ENCODE measurements around the gene UGT1A9. TPM values are rescaled to one million over a fixed set of nuclear protein-coding genes. Genes with fewer than 3 reads are reported as not detected.

Gene UGT1A9
- total RNA-seq, 1 donor from 2014 or later, result not detected

GRCh38 chr2:233758849-233759248, 87.2 kb downstream of the UGT1A9 start:
- DNase-seq (ENCODE audit: low read depth in 2 of 2), result no peak

DNA sequence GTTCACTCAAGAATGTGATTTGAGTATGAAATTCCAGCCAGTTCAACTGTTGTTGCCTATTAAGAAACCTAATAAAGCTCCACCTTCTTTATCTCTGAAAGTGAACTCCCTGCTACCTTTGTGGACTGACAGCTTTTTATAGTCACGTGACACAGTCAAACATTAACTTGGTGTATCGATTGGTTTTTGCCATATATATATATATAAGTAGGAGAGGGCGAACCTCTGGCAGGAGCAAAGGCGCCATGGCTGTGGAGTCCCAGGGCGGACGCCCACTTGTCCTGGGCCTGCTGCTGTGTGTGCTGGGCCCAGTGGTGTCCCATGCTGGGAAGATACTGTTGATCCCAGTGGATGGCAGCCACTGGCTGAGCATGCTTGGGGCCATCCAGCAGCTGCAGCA, 88.3 kb downstream of the UGT1A9 start, which contains the start of gene UGT1A1:
UGT1A1 (plus strand) TSS at position 228 of the 400 bp plus-strand sequence; CDS start at position 246, 18 bp downstream.
- no peak for DNase-seq (ENCODE audit: low read depth in 2 of 2)

GRCh38 chr2:233761040-233761769, 89.5 kb downstream of the UGT1A9 start:
- DNase-seq (ENCODE audit: low read depth in 2 of 2), result no peak

- DNase-seq (ENCODE audit: low read depth in 2 of 2), result no peak
Observed at GRCh38 chr2:233764264-233764663, 92.6 kb downstream of the UGT1A9 start.

- DNase-seq (ENCODE audit: low read depth in 2 of 2), result no peak
Observed at GRCh38 chr2:233764761-233765160, 93.1 kb downstream of the UGT1A9 start.

DNA sequence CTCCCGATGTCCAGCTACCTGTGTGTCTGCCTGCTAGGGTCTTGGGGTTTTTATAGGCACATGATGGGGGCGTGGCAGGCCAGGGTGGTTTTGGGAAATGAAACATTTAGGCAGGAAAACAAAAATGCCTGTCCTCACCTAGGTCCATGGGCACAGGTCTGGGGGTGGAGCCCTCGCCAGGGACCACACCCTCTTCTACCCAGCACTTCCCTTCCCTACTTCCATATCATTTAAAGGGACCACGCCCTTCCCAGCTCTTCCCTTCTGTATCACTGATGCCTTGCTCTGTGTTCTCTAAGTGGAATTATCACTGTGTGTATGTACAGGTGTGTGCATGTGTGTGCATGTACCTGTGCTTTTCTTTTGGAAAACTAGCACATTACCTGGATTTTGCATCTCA, 94.7 kb downstream of the UGT1A9 start:
- no peak for DNase-seq (ENCODE audit: low read depth in 2 of 2)

- no peak for DNase-seq (ENCODE audit: low read depth in 2 of 2)
Observed at GRCh38 chr2:233768076-233768475, 96.4 kb downstream of the UGT1A9 start.

GRCh38 chr2:233769260-233769659, 97.6 kb downstream of the UGT1A9 start:
- DNase-seq (ENCODE audit: low read depth in 2 of 2), result no peak

GRCh38 chr2:233772153-233772552, 100.5 kb downstream of the UGT1A9 start:
- DNase-seq (ENCODE audit: low read depth in 2 of 2), result no peak

DNA sequence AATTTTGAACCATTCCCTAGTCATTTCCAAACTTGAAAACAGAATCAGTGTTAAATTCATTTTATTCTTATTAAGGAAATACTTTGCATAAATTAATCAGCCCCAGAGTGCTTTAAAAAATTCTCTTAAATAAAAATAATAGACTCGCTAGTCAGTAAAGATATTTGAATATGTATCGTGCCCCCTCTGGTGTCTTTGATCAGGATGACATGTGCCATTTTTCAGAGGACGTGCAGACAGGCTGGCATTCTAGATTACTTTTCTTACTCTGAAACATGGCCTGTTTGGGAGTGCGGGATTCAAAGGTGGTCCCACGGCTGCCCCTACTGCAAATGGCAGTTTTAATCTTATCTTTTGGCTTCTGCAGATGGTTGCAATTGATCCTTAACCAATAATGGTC, 100.9 kb downstream of the UGT1A9 start:
- DNase-seq (ENCODE audit: low read depth in 2 of 2), result no peak

DNA sequence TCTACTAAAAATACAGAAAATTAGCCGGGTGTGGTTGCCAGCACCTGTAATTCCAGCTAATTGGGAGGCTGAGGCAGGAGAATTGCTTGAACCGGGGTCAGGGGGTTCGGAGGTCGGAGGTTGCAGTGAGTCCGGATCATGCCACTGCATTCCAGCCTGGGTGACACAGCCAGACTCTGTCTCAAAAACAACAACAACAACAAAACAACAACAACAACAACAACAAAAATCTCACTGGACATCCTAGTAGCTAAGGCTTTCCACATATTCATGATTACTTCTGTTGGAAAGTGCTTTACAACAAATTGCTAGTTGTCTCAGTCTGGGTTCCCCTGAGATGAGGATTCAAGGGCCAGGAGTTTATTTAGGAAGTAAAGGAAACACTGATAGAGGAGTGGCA, 102.2 kb downstream of the UGT1A9 start:
- DNase-seq (ENCODE audit: low read depth in 2 of 2), result no peak

GRCh38 chr2:233775414-233775813, 103.7 kb downstream of the UGT1A9 start:
- DNase-seq (ENCODE audit: low read depth in 2 of 2), result no peak

GRCh38 chr2:233778030-233778429, 106.3 kb downstream of the UGT1A9 start, which contains the start of gene MROH2A:
TSS of gene MROH2A (plus strand) at chr2:233778330. CDS start at chr2:233779359, 1,029 bp downstream.
- no peak for DNase-seq (ENCODE audit: low read depth in 2 of 2)

DNA sequence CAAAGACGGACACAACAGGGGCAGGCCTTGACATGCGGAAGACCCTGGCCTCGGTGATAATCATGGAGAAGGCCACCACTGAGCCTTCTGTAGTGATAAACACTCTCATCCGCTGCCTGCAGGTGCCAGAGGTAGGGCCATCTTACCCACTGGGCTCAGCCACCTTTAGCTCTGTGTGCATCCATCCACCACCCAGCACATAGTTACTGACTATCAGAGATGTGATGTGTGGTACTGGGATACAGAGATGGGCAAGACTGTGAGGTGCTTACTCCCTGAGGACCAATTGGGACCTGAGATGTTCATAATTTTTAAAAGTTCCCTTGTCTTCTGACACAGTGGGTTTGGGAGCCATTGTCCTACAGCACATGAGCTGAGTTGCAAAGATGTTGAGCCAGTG, 108.0 kb downstream of the UGT1A9 start:
- DNase-seq (ENCODE audit: low read depth in 2 of 2), result no peak

- no peak for DNase-seq (ENCODE audit: low read depth in 2 of 2)
Observed at GRCh38 chr2:233780771-233781170, 109.1 kb downstream of the UGT1A9 start.

DNA sequence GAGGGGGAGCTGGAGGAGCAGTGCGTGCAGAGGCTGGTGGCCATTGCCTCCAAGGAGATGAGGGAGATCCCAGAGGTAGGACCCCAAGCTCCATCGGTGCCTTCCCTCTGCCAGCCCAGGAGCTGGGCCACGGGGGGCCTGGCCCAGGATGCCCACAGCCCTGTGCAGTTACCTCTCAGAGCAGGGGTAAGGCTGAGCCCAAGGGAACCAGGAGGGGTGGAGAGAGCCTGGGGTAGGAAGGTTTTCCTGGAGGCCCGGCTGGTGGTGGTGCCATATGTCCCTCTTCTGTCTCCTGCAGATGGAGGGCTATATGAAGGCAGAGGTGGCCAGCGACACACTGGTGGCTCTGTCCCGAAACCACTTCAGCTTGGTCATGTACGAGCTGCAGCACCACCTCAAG, 117.9 kb downstream of the UGT1A9 start:
- DNase-seq (ENCODE audit: low read depth in 2 of 2), result no peak

DNA sequence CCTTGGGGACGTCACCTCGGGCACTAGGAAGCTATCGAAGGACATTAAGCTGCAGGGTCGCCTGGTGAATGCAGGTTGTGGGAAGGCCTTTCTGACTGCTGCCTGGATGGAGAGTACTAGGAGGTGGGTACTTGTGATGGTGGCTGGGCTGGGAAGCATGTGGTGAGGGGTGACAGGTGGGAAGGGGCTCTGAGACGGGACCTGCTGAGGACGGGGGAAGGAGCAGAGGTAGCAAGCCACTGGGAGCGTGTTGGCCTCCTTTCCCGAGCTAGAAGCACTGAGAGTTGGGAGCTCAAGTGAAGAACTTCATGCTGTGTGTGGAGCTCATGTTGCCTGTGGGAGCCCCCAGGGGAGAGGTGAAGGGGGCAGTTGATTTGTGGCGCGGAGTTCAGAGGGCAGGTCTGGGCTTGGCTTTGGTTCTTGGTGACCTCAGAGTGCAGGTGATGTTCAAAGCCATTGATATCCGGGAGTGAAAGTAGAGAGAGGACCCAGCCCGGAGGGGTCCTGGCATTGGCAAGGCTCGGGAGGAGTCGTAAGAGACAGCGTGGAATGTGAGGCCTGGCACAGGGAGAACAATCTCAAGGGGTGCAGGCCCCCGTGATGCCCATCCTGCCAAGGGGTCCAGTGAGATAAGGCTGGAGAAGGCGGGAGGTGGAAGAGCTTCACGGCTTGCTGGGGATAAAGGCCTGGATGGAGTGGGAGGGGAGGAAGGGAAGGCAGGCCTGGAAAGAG, 119.6 kb downstream of the UGT1A9 start:
- DNase-seq (ENCODE audit: low read depth in 2 of 2), result no peak

DNA sequence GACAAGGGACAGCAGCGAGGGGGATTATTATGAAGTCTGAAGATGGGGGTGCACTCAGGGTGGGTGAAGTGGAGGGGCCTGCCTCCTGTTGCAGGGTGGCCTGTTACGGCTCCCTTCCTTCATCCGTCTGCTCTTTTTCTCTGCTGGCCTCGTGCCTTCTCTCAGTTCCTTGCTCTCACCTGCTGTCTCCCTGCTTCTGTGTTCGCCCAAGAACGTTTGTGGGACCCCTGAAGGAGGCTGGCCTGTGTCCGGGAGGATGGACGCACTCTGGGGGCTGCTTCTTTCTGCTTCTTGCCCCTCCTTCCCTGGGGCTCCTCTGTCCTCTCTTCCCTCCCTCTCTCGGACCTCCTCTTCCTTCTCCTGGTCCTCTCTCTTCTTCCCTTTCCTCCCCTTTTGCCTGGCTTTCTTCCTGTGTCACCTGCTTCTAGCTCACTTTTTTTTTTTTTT, 120.2 kb downstream of the UGT1A9 start:
- no peak for DNase-seq (ENCODE audit: low read depth in 2 of 2)

DNA sequence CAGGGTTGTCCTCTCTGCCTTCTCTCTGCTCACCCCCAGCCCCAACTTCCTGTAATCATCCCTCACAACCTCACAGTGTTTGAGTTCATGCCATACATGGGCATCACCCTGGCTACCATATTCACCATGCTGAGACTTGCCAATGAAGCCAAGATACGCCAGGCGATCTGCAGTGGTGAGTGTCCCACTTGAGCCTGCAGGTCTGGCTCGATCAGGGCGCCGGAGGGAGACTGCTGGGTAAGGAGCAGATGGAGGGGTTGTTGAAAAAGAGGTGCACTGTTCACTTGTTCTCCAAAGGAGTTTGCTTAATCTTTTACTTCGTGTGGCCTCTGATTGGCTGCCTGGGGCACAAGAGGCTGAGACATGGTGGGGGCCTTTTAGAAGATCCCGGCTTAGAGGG, 121.0 kb downstream of the UGT1A9 start:
- DNase-seq (ENCODE audit: low read depth in 2 of 2), result no peak

GRCh38 chr2:233793465-233794127, 121.9 kb downstream of the UGT1A9 start:
- DNase-seq (ENCODE audit: low read depth in 2 of 2), result no peak

DNA sequence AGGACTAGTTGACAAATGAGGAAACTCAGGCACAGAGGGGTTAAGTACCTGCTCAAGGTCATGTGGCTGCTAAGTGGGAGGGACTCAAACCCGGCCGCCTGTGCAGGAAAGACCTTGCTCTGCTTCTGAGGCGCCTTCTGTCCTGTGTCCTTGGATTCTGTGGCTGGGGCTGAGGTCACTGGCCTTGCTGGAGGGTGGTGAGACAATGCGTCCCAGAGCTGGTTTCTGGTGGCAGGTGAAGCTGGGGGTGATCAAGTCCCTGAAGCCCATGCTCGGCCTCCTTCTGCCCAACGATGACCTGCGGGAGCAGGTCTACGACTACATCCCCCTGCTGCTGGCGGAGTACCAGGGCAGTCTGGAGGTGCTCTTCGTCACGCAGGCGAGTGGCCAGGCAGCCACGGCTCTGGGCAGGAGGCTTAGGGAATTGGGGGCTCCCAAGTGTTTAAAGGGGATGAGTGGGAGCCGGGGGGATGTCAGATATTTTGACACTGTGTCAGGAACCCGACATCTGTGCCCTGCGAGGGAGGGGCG, 122.5 kb downstream of the UGT1A9 start:
- DNase-seq (ENCODE audit: low read depth in 2 of 2), result no peak

DNA sequence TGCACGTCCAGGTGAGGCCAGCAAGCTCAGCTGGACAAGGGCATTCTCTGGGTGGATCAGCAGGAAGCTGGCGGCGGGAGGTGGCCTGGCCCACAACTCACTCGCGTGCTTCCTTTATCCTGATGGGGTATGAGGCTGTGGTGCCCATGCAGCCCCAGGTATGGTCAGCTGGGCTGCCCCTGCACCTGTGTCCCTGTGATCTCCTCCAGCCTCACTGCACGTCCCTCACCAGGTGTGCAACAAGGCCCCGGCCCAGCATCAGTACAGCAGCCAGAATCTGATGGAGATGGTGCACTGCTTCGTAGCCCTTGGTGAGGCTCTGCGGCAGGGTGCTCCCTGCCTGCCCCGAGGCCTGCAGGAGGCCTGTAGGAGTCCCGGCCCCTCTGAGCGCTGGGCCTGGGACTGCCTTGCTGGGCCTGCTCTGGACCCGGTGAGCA, 124.1 kb downstream of the UGT1A9 start:
- no peak for DNase-seq (ENCODE audit: low read depth in 2 of 2)

Data from dermis microvascular lymphatic vessel endothelial cell (primary cell).